G401 (cell line): ENCODE results near the gene PPFIA2. TPM values are rescaled to one million over a fixed set of nuclear protein-coding genes. Genes with fewer than 3 reads are reported as not detected.

Experiments used
- DNase-seq: peaks from one replicate; pipeline ENCODE4 v3.0.0-alpha.2; 2015; ENCODE audit warnings: low spot score
- in situ Hi-C: cut with HindIII; loops from 2 replicates; pipeline ENCODE4 v1.10.0; 2016; ENCODE audit warnings: low sequenced_read_pairs, mixed read lengths
- total RNA-seq: library from RNA; depleted of rRNA; stranded (reverse); fragments of >200 nt; shearing (Covaris generic); gene quantifications from 2 replicates; pipeline ENCODE4 v1.2.3, GENCODE V29; 2014

PPFIA2 gene
- total RNA-seq, 1 experiment from 2014 or later: not detected

- in situ Hi-C loops: no loop called here
- no peak for DNase-seq
These were observed 373.0 kb downstream of the PPFIA2 start for GRCh38 chr12:81386101-81386500.

- in situ Hi-C loops: no loop called here
- no peak for DNase-seq
These were observed 377.2 kb downstream of the PPFIA2 start for GRCh38 chr12:81381951-81382350.

GRCh38 chr12:81378601-81379285 lies 380.4 kb downstream of the PPFIA2 start:
- DNase-seq: no peak
- in situ Hi-C loops: no loop called here

- in situ Hi-C loops: no loop called here
- DNase-seq: no peak
These were observed 381.4 kb downstream of the PPFIA2 start for GRCh38 chr12:81377771-81378170.

- DNase-seq: no peak
- in situ Hi-C loops: no loop called here
These were observed 383.2 kb downstream of the PPFIA2 start for GRCh38 chr12:81375969-81376368.

- in situ Hi-C loops: no loop called here
- DNase-seq: no peak
These were observed 388.7 kb downstream of the PPFIA2 start for GRCh38 chr12:81370456-81370855.

- no peak for DNase-seq
- in situ Hi-C loops: no loop called here
These were observed 390.0 kb downstream of the PPFIA2 start for GRCh38 chr12:81369175-81369574.

- DNase-seq: no peak
- in situ Hi-C loops: no loop called here
These were observed 393.9 kb downstream of the PPFIA2 start for GRCh38 chr12:81365284-81365683.

- no peak for DNase-seq
- in situ Hi-C loops: no loop called here
These were observed 398.2 kb downstream of the PPFIA2 start for GRCh38 chr12:81360916-81361315.

GRCh38 chr12:81359736-81360135 lies 399.4 kb downstream of the PPFIA2 start:
- in situ Hi-C loops: no loop called here
- DNase-seq: no peak

- DNase-seq: no peak
- in situ Hi-C loops: no loop called here
These were observed 404.7 kb downstream of the PPFIA2 start for GRCh38 chr12:81354327-81354932.

GRCh38 chr12:81350309-81350708 lies 408.8 kb downstream of the PPFIA2 start:
- in situ Hi-C loops: no loop called here
- no peak for DNase-seq

- in situ Hi-C loops: no loop called here
These were observed 411.7 kb downstream of the PPFIA2 start for GRCh38 chr12:81347404-81347803.

GRCh38 chr12:81340910-81341309 lies 418.2 kb downstream of the PPFIA2 start:
- no peak for DNase-seq
- in situ Hi-C loops: no loop called here

More at GRCh38 chr12:81347404-81347803, 411.7 kb downstream of the PPFIA2 start:
- DNase-seq: no peak

- in situ Hi-C loops: no loop called here
- no peak for DNase-seq
These were observed 420.1 kb downstream of the PPFIA2 start for GRCh38 chr12:81339071-81339470.

GRCh38 chr12:81337886-81338285 lies 421.3 kb downstream of the PPFIA2 start:
- in situ Hi-C loops: no loop called here
- DNase-seq: no peak

- no peak for DNase-seq
- in situ Hi-C loops: no loop called here
These were observed 425.3 kb downstream of the PPFIA2 start for GRCh38 chr12:81333812-81334211.

GRCh38 chr12:81332054-81332453 lies 427.1 kb downstream of the PPFIA2 start:
- in situ Hi-C loops: no loop called here
- DNase-seq: no peak

GRCh38 chr12:81330480-81330879 lies 428.7 kb downstream of the PPFIA2 start:
- no peak for DNase-seq
- in situ Hi-C loops: no loop called here

- in situ Hi-C loops: no loop called here
- DNase-seq: no peak
These were observed 430.1 kb downstream of the PPFIA2 start for GRCh38 chr12:81329085-81329484.

- in situ Hi-C loops: no loop called here
These were observed 431.7 kb downstream of the PPFIA2 start for GRCh38 chr12:81327425-81327824.

More at GRCh38 chr12:81327425-81327824, 431.7 kb downstream of the PPFIA2 start:
- DNase-seq: no peak
